ENCODE measurements around the gene IRAK1BP1.

GRCh38 chr6:78948785-78949184 lies 81.4 kb downstream of the IRAK1BP1 start:
- TF ChIP-seq, protein P1, sequence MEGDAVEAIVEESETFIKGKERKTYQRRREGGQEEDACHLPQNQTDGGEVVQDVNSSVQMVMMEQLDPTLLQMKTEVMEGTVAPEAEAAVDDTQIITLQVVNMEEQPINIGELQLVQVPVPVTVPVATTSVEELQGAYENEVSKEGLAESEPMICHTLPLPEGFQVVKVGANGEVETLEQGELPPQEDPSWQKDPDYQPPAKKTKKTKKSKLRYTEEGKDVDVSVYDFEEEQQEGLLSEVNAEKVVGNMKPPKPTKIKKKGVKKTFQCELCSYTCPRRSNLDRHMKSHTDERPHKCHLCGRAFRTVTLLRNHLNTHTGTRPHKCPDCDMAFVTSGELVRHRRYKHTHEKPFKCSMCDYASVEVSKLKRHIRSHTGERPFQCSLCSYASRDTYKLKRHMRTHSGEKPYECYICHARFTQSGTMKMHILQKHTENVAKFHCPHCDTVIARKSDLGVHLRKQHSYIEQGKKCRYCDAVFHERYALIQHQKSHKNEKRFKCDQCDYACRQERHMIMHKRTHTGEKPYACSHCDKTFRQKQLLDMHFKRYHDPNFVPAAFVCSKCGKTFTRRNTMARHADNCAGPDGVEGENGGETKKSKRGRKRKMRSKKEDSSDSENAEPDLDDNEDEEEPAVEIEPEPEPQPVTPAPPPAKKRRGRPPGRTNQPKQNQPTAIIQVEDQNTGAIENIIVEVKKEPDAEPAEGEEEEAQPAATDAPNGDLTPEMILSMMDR (IDR thresholded peaks at IDR 0.05 in 2 of 3, conservative IDR thresholded peaks at IDR 0.05 in 1 of 3; ENCODE audit: control insufficient read depth in 2 of 3, extremely low read depth in 1 of 3, insufficient read depth in 1 of 3, low read depth in 3 of 3, low read length in 3 of 3): no peak
- TF ChIP-seq ETV6 (conservative IDR thresholded peaks at IDR 0.05 in 1 of 2, IDR thresholded peaks at IDR 0.05 in 1 of 2; ENCODE audit: borderline replicate concordance in 1 of 2, low read depth in 1 of 2): no peak
- no peak for TF ChIP-seq ZNF24 (IDR thresholded peaks at IDR 0.05)
- TF ChIP-seq HDAC2 (IDR thresholded peaks at IDR 0.05): no peak
- TF ChIP-seq RCOR1 (conservative IDR thresholded peaks at IDR 0.05; ENCODE audit: low read depth, low read length): no peak
- TF ChIP-seq CEBPB (IDR thresholded peaks at IDR 0.05; ENCODE audit: borderline replicate concordance in 1 of 2, low read depth in 2 of 2, low read length in 2 of 2): no peak
- no peak for TF ChIP-seq EZH2 (IDR thresholded peaks at IDR 0.05; ENCODE audit: borderline replicate concordance, control insufficient read depth, low read depth, low read length)
- TF ChIP-seq SUZ12 (IDR thresholded peaks at IDR 0.05; ENCODE audit: unreplicated experiment): no peak
- TF ChIP-seq ZNF274 (IDR thresholded peaks at IDR 0.05; ENCODE audit: insufficient read depth, insufficient read length): no peak
- TF ChIP-seq ATF3 (IDR thresholded peaks at IDR 0.05; ENCODE audit: borderline replicate concordance, extremely low read depth, low read depth, low read length): no peak
